ENCODE data around the gene NLRP12. TPM values are rescaled to one million over a fixed set of nuclear protein-coding genes. Genes with fewer than 3 reads are reported as not detected.

The NLRP12 gene
- total and polyA plus RNA-seq, 2 of the 4 experiments (the other 2 are of a cell fraction), result not detected

- in situ Hi-C loops (cut with MboI; ENCODE audit: low sequenced_read_pairs) (no loop called here), intact Hi-C loops (cut with micrococcal nuclease) (loop anchor here (10.0 kb wide), 1 partner anchor 239 kb away; the partner anchor contains the start of genes NDUFA3 and OSCAR), dilution Hi-C loops (cut with HindIII; ENCODE audit: low sequenced_read_pairs, unreplicated experiment) (no loop called here)
- Histone ChIP-seq H3K56ac (ENCODE audit: extremely low read depth, insufficient read depth, low read length) (no peak overlapping the region), H2AK9ac (replicated peaks; ENCODE audit: low read depth, low read length, poor library complexity) (peak overlapping the region; percentile 21), H4K20me1 (ENCODE audit: insufficient read depth, low read length) (peaks cover 3% of the 10 kb centered on the region), H3K36me3 (ENCODE audit: control insufficient read depth, insufficient read depth, low read length) (peaks cover 2% of the 10 kb centered on the region), H3K4ac (ENCODE audit: low read depth, low read length) (peak overlapping the region; percentile 85), H3K9me1 (ENCODE audit: insufficient read depth, low read length) (peaks cover 6% of the 10 kb centered on the region; the same call in 1 of the 2 replicates), H3K14ac (replicated peaks; ENCODE audit: low read depth, low read length) (peak overlapping the region; percentile 80; the same call in 1 of the 2 replicates), H3K23ac (ENCODE audit: low read depth, low read length) (0 out of 2 replicates have a peak overlapping the region, but pooled peaks have one; percentile 76), H3K4me2 (ENCODE audit: low read depth, low read length) (peak overlapping the region; percentile 81), H4K5ac (ENCODE audit: low read depth, low read length) (peak overlapping the region; percentile 88), H2BK20ac (ENCODE audit: low read depth, low read length) (no peak overlapping the region; the same call in 1 of the 2 replicates), H2AK5ac (ENCODE audit: low read depth, low read length) (peak overlapping the region; percentile 37; the same call in 1 of the 2 replicates), H3K4me1 (ENCODE audit: control insufficient read depth, insufficient read depth, low read length) (peaks cover 7% of the 10 kb centered on the region), H3K27me3 (ENCODE audit: control insufficient read depth, insufficient read depth, low read length) (no peaks in the 10 kb centered on the region), H2BK5ac (ENCODE audit: low read depth, low read length, poor library complexity, severe bottlenecking) (no peak overlapping the region), H3K9ac (ENCODE audit: low read depth, low read length) (peak overlapping the region; percentile 70), H2BK15ac (ENCODE audit: low read depth, low read length) (no peak overlapping the region), H2BK120ac (ENCODE audit: low read depth, low read length) (peak overlapping the region; percentile 62), H3K18ac (ENCODE audit: low read depth, low read length) (peak overlapping the region; percentile 47), H4K8ac (ENCODE audit: low read depth in 2 of 2, low read length in 2 of 2) (peak overlapping the region; percentile 77 to 81), H3K79me1 (ENCODE audit: low read depth in 1 of 2, low read length in 2 of 2) (peaks cover 0 to 26% of the 10 kb centered on the region in 2 experiments; a peak in 2 of 4 replicates), H3K27ac (ENCODE audit: insufficient read depth, low read length) (peak overlapping the region; percentile 58; the same call in 1 of the 2 replicates), H2AFZ (replicated peaks; ENCODE audit: low read length, poor library complexity) (peak overlapping the region; percentile 94), H3K4me3 (ENCODE audit: insufficient read depth, low read depth, low read length) (peak overlapping the region; percentile 60), H4K91ac (ENCODE audit: insufficient read depth, low read depth, low read length) (peak overlapping the region; percentile 74; the same call in 1 of the 2 replicates), H3K9me3 (ENCODE audit: control insufficient read depth, insufficient read depth, low read length) (no peaks in the 10 kb centered on the region)
- ChIA-PET POLR2A (ENCODE audit: unreplicated experiment) (no interaction called here), CTCF (no interaction called here)
- ATAC-seq (ENCODE audit: low read depth) (no peak), DNase-seq (no peak)
- TF ChIP-seq BHLHE40 (IDR thresholded peaks at IDR 0.05; ENCODE audit: low read depth, low read length), result no peak
- TF ChIP-seq RFX5 (IDR thresholded peaks at IDR 0.05; ENCODE audit: low read depth, low read length), result no peak
- no peak for TF ChIP-seq MXI1 (IDR thresholded peaks at IDR 0.05; ENCODE audit: borderline replicate concordance, low read depth, low read length)
- TF ChIP-seq FOS (IDR thresholded peaks at IDR 0.05; ENCODE audit: low read depth, low read length), result no peak
- no peak for TF ChIP-seq RCOR1 (IDR thresholded peaks at IDR 0.05; ENCODE audit: insufficient replicate concordance, low read length)
- no peak for TF ChIP-seq RAD21 (IDR thresholded peaks at IDR 0.05; ENCODE audit: low read length)
- TF ChIP-seq ELK1 (IDR thresholded peaks at IDR 0.05; ENCODE audit: borderline replicate concordance, low read depth, low read length), result no peak
- no peak for TF ChIP-seq NFE2L2 (IDR thresholded peaks at IDR 0.05; ENCODE audit: low read depth, low read length)
- 56% methylated on average over 5 of the region's 9 CpGs; no CpG with 5 or more reads in 1 of the 2 experiments for WGBS, 2 experiments (ENCODE audit: extremely low coverage in 2 of 2, insufficient read length in 1 of 2)
- no TSS peak for BruUV-seq (replicated peaks)
These were observed 41.4 kb upstream of the NLRP12 start for GRCh38 chr19:53865523-53865917.

All from IMR-90 (cell line).